B cell (primary cell): ENCODE measurements around the gene GLIPR1. TPM values are rescaled to one million over a fixed set of nuclear protein-coding genes. Genes with fewer than 3 reads are reported as not detected.
A peak's percentile ranks its signal among the peaks of the same experiment; 100 is the strongest.

ENCODE experiments used
- ATAC-seq: fragments of 200-7000 bp; cut with Tn5 transposase; one replicate; pipeline ENCODE4 v1.10.0; 2021; ENCODE audit warnings: low read depth, mild to moderate bottlenecking, moderate number of reproducible peaks, moderate library complexity
- CTCF ChIA-PET: fragments of 350-600 bp; sonication (Branson Sonifier 250); formaldehyde crosslinking; loops from one replicate; lab custom pipeline; 2021; ENCODE audit warnings: antibody characterized with exemption, inconsistent platforms; lab: Charles Lee
- POLR2A ChIA-PET: fragments of 350-600 bp; sonication (Branson Sonifier 250); formaldehyde crosslinking; loops from one replicate; lab custom pipeline; 2021; ENCODE audit warnings: antibody characterized with exemption; lab: Charles Lee
- DNase-seq: peaks from one replicate; pipeline ENCODE4 v3.0.0; 2013
- H2AFZ ChIP-seq: 2 replicates; pipeline ENCODE4 v1.6.1; 2012; ENCODE audit warnings: mild to moderate bottlenecking, low read depth, low read length; ENCODE audit not compliant: insufficient read depth, poor library complexity, severe bottlenecking
- H3K27ac ChIP-seq, 2 donors: 1 replicate in 1 of 2; 2 replicates in 1 of 2; pipeline ENCODE4 v1.5.1; 2012 to 2013; ENCODE audit warnings: low read length in 2 of 2, mild to moderate bottlenecking in 2 of 2, moderate library complexity in 1 of 2
- H3K27me3 ChIP-seq, 4 experiments: fragments of 200-600 bp in 1 of 4; sonication (generic) in 1 of 4; replicated peaks in 1 of 4; 1 replicate in 2 of 4; 2 replicates in 2 of 4; pipeline versions ENCODE4 v1.6.1 to v1.7.0; 2013 to 2016; ENCODE audit warnings: low read length in 3 of 4, mild to moderate bottlenecking in 2 of 4, mixed read lengths in 1 of 4, moderate library complexity in 1 of 4; ENCODE audit not compliant: insufficient read depth in 4 of 4, control insufficient read depth in 3 of 4; ENCODE audit errors: control extremely low read depth in 1 of 4
- H3K36me3 ChIP-seq, 2 experiments: replicated peaks in 1 of 2; 1 replicate in 1 of 2; 2 replicates in 1 of 2; pipeline versions ENCODE4 v1.6.1 to v1.7.1; 2013; ENCODE audit warnings: low read length in 1 of 2; ENCODE audit not compliant: insufficient read depth in 2 of 2, control insufficient read depth in 1 of 2; ENCODE audit errors: control extremely low read depth in 1 of 2, extremely low read depth in 1 of 2
- H3K4me1 ChIP-seq, 2 donors: fragments of 200-600 bp in 1 of 2; sonication (generic) in 1 of 2; 1 replicate in 1 of 2; 2 replicates in 1 of 2; pipeline versions ENCODE4 v1.5.1 to v1.6.1; 2013 to 2017; ENCODE audit warnings: low read length in 2 of 2; ENCODE audit not compliant: control insufficient read depth in 2 of 2, insufficient read depth in 2 of 2
- H3K4me2 ChIP-seq: replicated peaks from 2 replicates; pipeline ENCODE3; 2012; ENCODE audit warnings: mild to moderate bottlenecking, low read depth, low read length; ENCODE audit not compliant: poor library complexity, severe bottlenecking
- H3K4me3 ChIP-seq, 5 experiments: fragments of 200-600 bp in 1 of 5; sonication (generic) in 1 of 5; 1 replicate in 3 of 5; 2 replicates in 2 of 5; pipeline versions ENCODE4 v1.5.1 to v1.7.0; 2011 to 2016; ENCODE audit warnings: low read length in 4 of 5, mild to moderate bottlenecking in 4 of 5, low read depth in 2 of 5, control low read depth in 1 of 5, moderate library complexity in 1 of 5; ENCODE audit not compliant: insufficient read depth in 1 of 5; ENCODE audit errors: control extremely low read depth in 1 of 5, extremely low read depth in 1 of 5
- H3K79me2 ChIP-seq: fragments of 200-600 bp; sonication (generic); one replicate; pipeline ENCODE4 v1.6.0; 2016; ENCODE audit warnings: low read length; ENCODE audit not compliant: control insufficient read depth, insufficient read depth
- H3K9ac ChIP-seq: fragments of 200-600 bp; sonication (generic); 2 replicates; pipeline ENCODE4 v1.6.1; 2017; ENCODE audit warnings: mild to moderate bottlenecking, low read length, moderate library complexity
- H3K9me3 ChIP-seq, 3 donors: one replicate each; pipeline versions ENCODE4 v1.6.1 to v1.7.1; 2013; ENCODE audit warnings: low read length in 2 of 3; ENCODE audit not compliant: control insufficient read depth in 2 of 3, insufficient read depth in 1 of 3; ENCODE audit errors: control extremely low read depth in 1 of 3
- H4K20me1 ChIP-seq: 2 replicates; pipeline ENCODE4 v1.6.0; 2012; ENCODE audit warnings: mild to moderate bottlenecking, low read length; ENCODE audit not compliant: insufficient read depth, control insufficient read depth, poor library complexity, severe bottlenecking
- H3K27ac Mint-ChIP-seq: one replicate; pipeline ENCODE4 v1.8.0; 2021; ENCODE audit warnings: mixed read lengths
- H3K27me3 Mint-ChIP-seq: one replicate; pipeline ENCODE4 v1.8.0; 2021; ENCODE audit warnings: mixed read lengths
- H3K4me1 Mint-ChIP-seq: one replicate; pipeline ENCODE4 v1.8.0; 2021; ENCODE audit warnings: mixed read lengths
- H3K4me3 Mint-ChIP-seq: one replicate; pipeline ENCODE4 v1.8.0; 2021; ENCODE audit warnings: mixed read lengths
- H3K9me3 Mint-ChIP-seq: one replicate; pipeline ENCODE4 v1.8.0; 2022; ENCODE audit warnings: mixed read lengths; ENCODE audit not compliant: insufficient read depth
- CTCF ChIP-seq: fragments of 200-600 bp; IDR thresholded peaks from one replicate; pipeline ENCODE4 v1.8.0; 2022; ENCODE audit warnings: antibody characterized with exemption, mild to moderate bottlenecking
- EZH2 ChIP-seq: IDR thresholded peaks from 2 replicates; pipeline ENCODE4 v1.6.1; 2012; ENCODE audit warnings: borderline replicate concordance, low read depth, mild to moderate bottlenecking, moderate library complexity, low read length; ENCODE audit not compliant: insufficient read depth, poor library complexity, severe bottlenecking
- WGBS: methylation state at CpG from one replicate; pipeline ENCODE4 v1.1.5; 2013; ENCODE audit warnings: missing lambda C conversion rate; ENCODE audit not compliant: insufficient coverage; 5-methylcytosine and 5-hydroxymethylcytosine counted together
- intact Hi-C: fragments of 100-400 bp; cut with micrococcal nuclease; formaldehyde crosslinking; loops from one replicate; pipeline ENCODE4 v1.10.0; 2022
- polyA plus RNA-seq: library from polyadenylated mRNA; depleted of rRNA; stranded (reverse); fragments of >200 nt; gene quantifications from 2 replicates; pipeline ENCODE4 v1.2.3, GENCODE V29; 2012
- total RNA-seq, 2 donors: library from RNA; stranded (reverse); fragments of 120-200 nt in 1 of 2; gene quantifications; 1 replicate in 1 of 2; 2 replicates in 1 of 2; pipeline versions ENCODE4 v1.2.3 to v1.2.4, GENCODE V29; 2013 to 2022

The GLIPR1 gene
- total and polyA plus RNA-seq, 2 donors (not counting 1 experiment from before 2014, with no cell fraction given): 52.3 to 117 TPM

DNA sequence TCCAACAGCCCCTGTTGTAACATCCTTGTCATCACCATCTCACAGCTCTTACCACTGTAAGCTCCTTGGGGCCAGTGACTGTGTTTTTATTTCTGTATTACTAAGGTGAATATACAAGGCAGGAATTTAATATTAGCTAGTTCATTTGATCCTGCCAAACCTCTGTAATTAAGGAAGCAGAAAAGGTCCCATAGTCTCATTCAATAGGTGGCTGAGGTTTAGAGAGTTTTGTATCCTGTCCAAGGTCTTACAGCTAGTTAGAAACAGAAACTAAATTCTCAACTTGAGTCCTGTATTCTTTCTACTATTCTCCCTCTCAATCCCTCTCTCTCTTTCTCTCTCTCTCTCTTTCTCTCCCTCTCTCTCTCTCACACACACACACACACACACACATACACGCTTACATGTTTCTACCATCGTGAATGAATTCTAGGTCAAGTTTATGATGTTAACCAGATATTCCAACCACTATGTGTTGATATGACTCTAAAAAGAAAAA is 543 bp upstream of the GLIPR1 start:
- peaks cover 2 to 19% of the 10 kb centered on the region in 2 experiments for H3K36me3 ChIP-seq
- H3K79me2 ChIP-seq: peaks cover 42% of the 10 kb centered on the region
- peak overlapping the region; percentile 49 for H2AFZ ChIP-seq
- Mint-ChIP-seq H3K4me3 (peak overlapping the region; percentile 98), H3K4me1 (peaks cover 76% of the 10 kb centered on the region), H3K9me3 (no peaks in the 10 kb centered on the region), H3K27ac (peak overlapping the region; percentile 99), H3K27me3 (no peaks in the 10 kb centered on the region)
- H3K9me3 ChIP-seq: no peaks in the 10 kb centered on the region
- H3K9ac ChIP-seq: peak overlapping the region; percentile 74
- intact Hi-C loops: loop anchor here (1.0 to 5.0 kb wide), 6 partner anchors 8 to 1283 kb away; partner anchors contain the start of gene OSBPL8
- WGBS: no CpG with 5 or more reads among the region's 2 CpGs
- no peaks in the 10 kb centered on the region for H3K27me3 ChIP-seq
- no peaks in the 10 kb centered on the region for H4K20me1 ChIP-seq
- peaks cover 61 to 63% of the 10 kb centered on the region in 2 donors for H3K4me1 ChIP-seq
- CTCF ChIA-PET: interaction anchor here (0.7 to 10.9 kb wide), 9 partner anchors 8 to 146 kb away, joined by 3 to 124 read pairs (median 5); partner anchors contain the start of genes GLIPR1L1 and GLIPR1L2
- H3K4me3 ChIP-seq: peak overlapping the region; percentile 66 to 98 (median 80)
- DNase-seq (peak; percentile 53), ATAC-seq (no peak)
- H3K4me2 ChIP-seq: peak overlapping the region; percentile 73
- no peak for TF ChIP-seq EZH2
- no peak for TF ChIP-seq CTCF
- POLR2A ChIA-PET: interaction anchor here (1.0 to 2.5 kb wide), 4 partner anchors 8 to 89 kb away, joined by 3 to 9 read pairs (median 5); partner anchors contain the start of gene GLIPR1L2
- H3K27ac ChIP-seq: peak overlapping the region; percentile 75 to 79
